HG02588 (cell line): Measurements from ENCODE around the gene JPH3.

ENCODE experiments used
- ATAC-seq: cut with Tn5 transposase; IDR thresholded peaks from one replicate; pipeline ENCODE4 v1.9.1; 2021; ENCODE audit warnings: mild to moderate bottlenecking, moderate library complexity; ENCODE audit not compliant: unreplicated experiment

JPH3 gene

GRCh38 chr16:87692756-87693155 lies 90.4 kb downstream of the JPH3 start:
- no peak for ATAC-seq

- ATAC-seq: no peak
Measured at GRCh38 chr16:87693827-87694226, 91.5 kb downstream of the JPH3 start.

- ATAC-seq: no peak
Measured at GRCh38 chr16:87694441-87695125, 92.3 kb downstream of the JPH3 start.

GRCh38 chr16:87695534-87695933 lies 93.2 kb downstream of the JPH3 start:
- ATAC-seq: no peak

- ATAC-seq: no peak
Measured at GRCh38 chr16:87696726-87697125, 94.4 kb downstream of the JPH3 start.

GRCh38 chr16:87697256-87697655 lies 94.9 kb downstream of the JPH3 start:
- ATAC-seq: no peak

- no peak for ATAC-seq
Measured at GRCh38 chr16:87697792-87698191, 95.5 kb downstream of the JPH3 start.

- ATAC-seq: no peak
Measured at GRCh38 chr16:87698241-87698640, 95.9 kb downstream of the JPH3 start.

- no peak for ATAC-seq
Measured at GRCh38 chr16:87698676-87699199, 96.4 kb downstream of the JPH3 start.

- ATAC-seq: no peak
Measured at GRCh38 chr16:87700406-87701077, 98.2 kb downstream of the JPH3 start.

- no peak for ATAC-seq
Measured at GRCh38 chr16:87701078-87701460, 98.8 kb downstream of the JPH3 start.

GRCh38 chr16:87701505-87701921 lies 99.2 kb downstream of the JPH3 start:
- no peak for ATAC-seq

- peak; percentile 53 for ATAC-seq
Measured at GRCh38 chr16:87702325-87702811, 100.1 kb downstream of the JPH3 start.

- ATAC-seq: no peak
Measured at GRCh38 chr16:87703071-87703470, 100.8 kb downstream of the JPH3 start.

GRCh38 chr16:87703835-87704375 lies 101.6 kb downstream of the JPH3 start:
- ATAC-seq: no peak

- ATAC-seq: no peak
Measured at GRCh38 chr16:87704754-87705353, 102.5 kb downstream of the JPH3 start.

- no peak for ATAC-seq
Measured at GRCh38 chr16:87705771-87706277, 103.5 kb downstream of the JPH3 start.

- ATAC-seq: no peak
Measured at GRCh38 chr16:87706278-87707000, 104.1 kb downstream of the JPH3 start.

- ATAC-seq: no peak
Measured at GRCh38 chr16:87707097-87707496, 104.8 kb downstream of the JPH3 start.

GRCh38 chr16:87707714-87708580 lies 105.6 kb downstream of the JPH3 start:
- no peak for ATAC-seq
